Adrenal gland (tissue), 5 donors: Measurements from ENCODE around the gene SAAL1.

Source experiments
- POLR2A ChIP-seq, 2 donors: fragments of 450-650 bp; IDR thresholded peaks; one replicate each; pipeline ENCODE4 v1.6.1; 2017; ENCODE audit warnings: antibody characterized with exemption in 2 of 2, mild to moderate bottlenecking in 2 of 2, moderate library complexity in 1 of 2
- TF ChIP-seq, protein P1 (sequence below), 6 experiments: fragments of 450-650 bp in 4 of 6; fragments of 200-600 bp in 2 of 6; sonication (generic) in 1 of 6; IDR thresholded peaks; 1 replicate in 5 of 6; 2 replicates in 1 of 6; pipeline versions ENCODE4 v1.5.1 to v1.8.0; 2016 to 2021; ENCODE audit warnings: antibody characterized with exemption in 6 of 6, mild to moderate bottlenecking in 2 of 6, moderate library complexity in 1 of 6
- donor health status: DM: no; HTN: no; CAD: no.

DNA sequence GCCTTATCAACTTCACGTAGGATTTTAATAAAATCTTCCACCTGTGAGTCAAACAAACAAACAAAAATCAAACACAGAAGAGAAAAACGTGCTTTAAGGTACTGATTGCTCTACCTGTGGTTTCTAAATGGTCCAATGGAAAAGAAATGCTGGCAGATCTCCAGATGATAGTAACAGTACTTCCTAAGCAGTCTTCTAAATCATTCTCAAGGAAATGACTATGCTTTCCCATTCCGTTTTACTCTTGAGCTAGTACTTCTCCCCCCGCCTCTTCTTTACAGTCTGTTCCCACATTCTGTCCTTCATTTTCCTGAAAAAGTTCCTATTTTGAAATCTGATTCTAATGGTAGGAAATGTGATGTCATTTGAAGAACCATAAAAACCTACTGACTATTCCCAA lies 25.4 kb downstream of the SAAL1 start:
- TF ChIP-seq, protein P1, sequence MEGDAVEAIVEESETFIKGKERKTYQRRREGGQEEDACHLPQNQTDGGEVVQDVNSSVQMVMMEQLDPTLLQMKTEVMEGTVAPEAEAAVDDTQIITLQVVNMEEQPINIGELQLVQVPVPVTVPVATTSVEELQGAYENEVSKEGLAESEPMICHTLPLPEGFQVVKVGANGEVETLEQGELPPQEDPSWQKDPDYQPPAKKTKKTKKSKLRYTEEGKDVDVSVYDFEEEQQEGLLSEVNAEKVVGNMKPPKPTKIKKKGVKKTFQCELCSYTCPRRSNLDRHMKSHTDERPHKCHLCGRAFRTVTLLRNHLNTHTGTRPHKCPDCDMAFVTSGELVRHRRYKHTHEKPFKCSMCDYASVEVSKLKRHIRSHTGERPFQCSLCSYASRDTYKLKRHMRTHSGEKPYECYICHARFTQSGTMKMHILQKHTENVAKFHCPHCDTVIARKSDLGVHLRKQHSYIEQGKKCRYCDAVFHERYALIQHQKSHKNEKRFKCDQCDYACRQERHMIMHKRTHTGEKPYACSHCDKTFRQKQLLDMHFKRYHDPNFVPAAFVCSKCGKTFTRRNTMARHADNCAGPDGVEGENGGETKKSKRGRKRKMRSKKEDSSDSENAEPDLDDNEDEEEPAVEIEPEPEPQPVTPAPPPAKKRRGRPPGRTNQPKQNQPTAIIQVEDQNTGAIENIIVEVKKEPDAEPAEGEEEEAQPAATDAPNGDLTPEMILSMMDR (IDR thresholded peaks at IDR 0.05): no peak
- TF ChIP-seq POLR2A (IDR thresholded peaks at IDR 0.05): no peak
